Trophoblast cell (in vitro differentiated cells and primary cell): ENCODE measurements around the gene MTAP.

Experiments used
- DNase-seq, 2 donors: peaks; one replicate each; pipeline ENCODE4 v3.0.0-alpha.2; 2016
- H2AFZ ChIP-seq: 2 replicates; pipeline ENCODE4 v1.6.1; 2013; ENCODE audit warnings: low read length, moderate library complexity, mild to moderate bottlenecking; ENCODE audit not compliant: insufficient read depth, poor library complexity
- H2AK5ac ChIP-seq: 2 replicates; pipeline ENCODE4 v1.6.1; 2013; ENCODE audit warnings: mild to moderate bottlenecking, low read length
- H2BK120ac ChIP-seq: 2 replicates; pipeline ENCODE4 v1.6.1; 2013; ENCODE audit warnings: low read length, mild to moderate bottlenecking, moderate library complexity; ENCODE audit not compliant: insufficient read depth, poor library complexity
- H2BK12ac ChIP-seq: 2 replicates; pipeline ENCODE4 v1.6.1; 2013; ENCODE audit warnings: mild to moderate bottlenecking, low read length, moderate library complexity
- H2BK5ac ChIP-seq: 2 replicates; pipeline ENCODE4 v1.6.1; 2013; ENCODE audit warnings: low read length, low read depth, moderate library complexity, mild to moderate bottlenecking; ENCODE audit not compliant: poor library complexity
- H3K14ac ChIP-seq: 2 replicates; pipeline ENCODE4 v1.6.1; 2013; ENCODE audit warnings: mild to moderate bottlenecking, low read length
- H3K18ac ChIP-seq: 2 replicates; pipeline ENCODE4 v1.6.1; 2013; ENCODE audit warnings: mild to moderate bottlenecking, low read length
- H3K23ac ChIP-seq: 2 replicates; pipeline ENCODE4 v1.6.1; 2013; ENCODE audit warnings: low read length
- H3K27ac ChIP-seq: 2 replicates; pipeline ENCODE4 v1.5.1; 2013; ENCODE audit warnings: low read depth, mild to moderate bottlenecking, inconsistent platforms, low read length, moderate library complexity
- H3K27me3 ChIP-seq: 2 replicates; pipeline ENCODE4 v1.6.1; 2013; ENCODE audit warnings: inconsistent platforms, mild to moderate bottlenecking, low read length, moderate library complexity; ENCODE audit not compliant: insufficient read depth
- H3K36me3 ChIP-seq, 2 experiments: 1 replicate in 1 of 2; 2 replicates in 1 of 2; pipeline ENCODE4 v1.6.1; 2013; ENCODE audit warnings: low read length in 2 of 2, mild to moderate bottlenecking in 2 of 2, moderate library complexity in 1 of 2; ENCODE audit not compliant: insufficient read depth in 2 of 2, control insufficient read depth in 1 of 2
- H3K4ac ChIP-seq: 2 replicates; pipeline ENCODE4 v1.6.1; 2013; ENCODE audit warnings: low read depth, mild to moderate bottlenecking, low read length, moderate library complexity
- H3K4me1 ChIP-seq, 2 experiments: 1 replicate in 1 of 2; 2 replicates in 1 of 2; pipeline ENCODE4 v1.6.1; 2013; ENCODE audit warnings: low read length in 2 of 2, mild to moderate bottlenecking in 2 of 2, moderate library complexity in 1 of 2; ENCODE audit not compliant: insufficient read depth in 2 of 2, control insufficient read depth in 1 of 2
- H3K4me2 ChIP-seq: 2 replicates; pipeline ENCODE4 v1.6.1; 2013; ENCODE audit warnings: inconsistent platforms, mild to moderate bottlenecking, low read length, moderate library complexity
- H3K4me3 ChIP-seq: 2 replicates; pipeline ENCODE4 v1.5.1; 2013; ENCODE audit warnings: mild to moderate bottlenecking, low read depth, low read length, inconsistent platforms
- H3K79me1 ChIP-seq: one replicate; pipeline ENCODE4 v1.6.1; 2013; ENCODE audit warnings: low read length
- H3K79me2 ChIP-seq: 2 replicates; pipeline ENCODE4 v1.6.1; 2013; ENCODE audit warnings: low read length, mild to moderate bottlenecking; ENCODE audit not compliant: control insufficient read depth, insufficient read depth, poor library complexity
- H3K9ac ChIP-seq: 2 replicates; pipeline ENCODE4 v1.6.1; 2013; ENCODE audit warnings: mild to moderate bottlenecking, low read length
- H3K9me3 ChIP-seq: 2 replicates; pipeline ENCODE4 v1.6.1; 2013; ENCODE audit warnings: low read depth, mild to moderate bottlenecking, control low read depth, inconsistent platforms, low read length; ENCODE audit not compliant: insufficient read depth
- H4K12ac ChIP-seq: 2 replicates; pipeline ENCODE4 v1.6.1; 2013; ENCODE audit warnings: low read depth, mild to moderate bottlenecking, low read length, moderate library complexity
- H4K8ac ChIP-seq: 2 replicates; pipeline ENCODE4 v1.6.1; 2013; ENCODE audit warnings: low read depth, mild to moderate bottlenecking, low read length, moderate library complexity
- H4K91ac ChIP-seq: one replicate; pipeline ENCODE4 v1.6.1; 2013; ENCODE audit warnings: low read depth, mild to moderate bottlenecking, low read length, moderate library complexity
- WGBS: extraction: QIAGEN DNeasy Blood & Tissue Kit; methylation state at CpG from one replicate; pipeline ENCODE4 v1.1.7; 2013; ENCODE audit warnings: missing lambda C conversion rate; ENCODE audit not compliant: insufficient read length, insufficient coverage; ENCODE audit errors: extremely low coverage; 5-methylcytosine and 5-hydroxymethylcytosine counted together

Gene MTAP

DNA sequence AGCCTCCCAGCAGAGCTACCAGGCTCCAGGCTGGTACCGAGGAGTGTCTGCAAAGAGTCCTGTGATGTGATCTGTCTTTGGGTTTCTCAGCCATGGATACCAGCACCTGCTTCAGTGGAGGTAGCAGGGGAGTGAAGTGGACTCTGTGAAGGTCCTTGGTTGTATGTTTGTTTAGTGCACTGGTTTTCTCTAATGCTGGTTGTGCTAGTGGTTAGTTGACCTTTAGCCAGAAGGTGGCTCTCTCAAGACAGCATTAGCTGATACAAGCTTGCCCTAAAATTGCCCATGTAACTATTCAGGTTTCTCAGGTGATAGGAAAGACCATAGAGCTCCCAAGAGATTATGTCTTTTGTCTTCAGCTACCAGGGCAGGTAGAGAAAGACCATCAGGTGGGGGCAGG, 87.2 kb downstream of the MTAP start:
- no peak overlapping the region for H3K9ac ChIP-seq
- H3K27me3 ChIP-seq = no peaks in the 10 kb centered on the region
- H2BK12ac ChIP-seq = no peak overlapping the region
- H3K4me1 ChIP-seq = peaks cover 0 to 4% of the 10 kb centered on the region in 2 experiments
- peaks cover 3 to 7% of the 10 kb centered on the region in 2 experiments for H3K36me3 ChIP-seq
- no peak overlapping the region for H3K4me2 ChIP-seq
- peaks cover 2% of the 10 kb centered on the region for H3K9me3 ChIP-seq
- no peak overlapping the region for H3K4me3 ChIP-seq
- H2AFZ ChIP-seq = no peak overlapping the region
- H2BK120ac ChIP-seq = no peak overlapping the region
- WGBS = no CpG with 5 or more reads among the region's 1 CpG
- no peak overlapping the region for H4K12ac ChIP-seq
- H3K18ac ChIP-seq = no peak overlapping the region
- no peak overlapping the region for H3K27ac ChIP-seq
- no peak overlapping the region for H2AK5ac ChIP-seq
- H3K79me1 ChIP-seq = no peaks in the 10 kb centered on the region
- no peak overlapping the region for H3K14ac ChIP-seq
- no peak for DNase-seq
- no peak overlapping the region for H3K4ac ChIP-seq
- no peak overlapping the region for H4K8ac ChIP-seq
- no peak overlapping the region for H3K23ac ChIP-seq
- no peaks in the 10 kb centered on the region for H3K79me2 ChIP-seq
- no peak overlapping the region for H4K91ac ChIP-seq
- H2BK5ac ChIP-seq = no peak overlapping the region

GRCh38 chr9:21890696-21891095, 88.3 kb downstream of the MTAP start:
- no peak overlapping the region for H2BK5ac ChIP-seq
- peaks cover 6% of the 10 kb centered on the region for H3K9me3 ChIP-seq
- H3K14ac ChIP-seq = no peak overlapping the region
- H3K23ac ChIP-seq = no peak overlapping the region
- H2AK5ac ChIP-seq = no peak overlapping the region
- WGBS = no CpG with 5 or more reads among the region's 5 CpGs
- H3K79me1 ChIP-seq = no peaks in the 10 kb centered on the region
- H4K12ac ChIP-seq = no peak overlapping the region
- no peak overlapping the region for H2BK12ac ChIP-seq
- H3K4me3 ChIP-seq = no peak overlapping the region
- no peak overlapping the region for H2BK120ac ChIP-seq
- H3K79me2 ChIP-seq = no peaks in the 10 kb centered on the region
- no peak overlapping the region for H3K18ac ChIP-seq
- H3K9ac ChIP-seq = no peak overlapping the region
- DNase-seq = no peak
- H3K4ac ChIP-seq = no peak overlapping the region
- H4K91ac ChIP-seq = no peak overlapping the region
- no peak overlapping the region for H3K4me2 ChIP-seq
- no peak overlapping the region for H2AFZ ChIP-seq
- H3K27me3 ChIP-seq = no peaks in the 10 kb centered on the region
- H4K8ac ChIP-seq = no peak overlapping the region
- H3K36me3 ChIP-seq = peaks cover 3 to 7% of the 10 kb centered on the region in 2 experiments
- no peak overlapping the region for H3K27ac ChIP-seq
- H3K4me1 ChIP-seq = peaks cover 0 to 4% of the 10 kb centered on the region in 2 experiments

DNA sequence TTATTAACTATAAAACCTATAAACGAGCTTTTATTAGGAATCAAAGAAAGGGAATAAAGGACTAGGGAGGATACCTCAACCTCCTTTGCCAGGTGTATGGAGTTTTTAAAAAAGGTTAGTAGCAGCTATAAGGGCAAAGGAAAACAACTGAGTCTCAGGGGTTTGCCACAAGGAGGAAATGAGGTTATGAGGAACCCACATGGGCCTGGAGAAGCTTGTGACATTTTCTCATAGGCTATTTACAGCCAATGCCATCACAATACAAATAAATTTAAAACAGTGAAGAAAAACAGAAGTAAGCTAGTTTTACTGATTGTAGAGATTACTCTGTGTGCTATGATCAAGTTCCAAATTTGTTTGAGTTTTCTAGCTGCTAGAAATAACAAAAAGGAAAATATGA, 99.1 kb downstream of the MTAP start:
- H3K27me3 ChIP-seq = no peaks in the 10 kb centered on the region
- H2BK5ac ChIP-seq = no peak overlapping the region
- no peak overlapping the region for H3K18ac ChIP-seq
- H3K23ac ChIP-seq = no peak overlapping the region
- no peaks in the 10 kb centered on the region for H3K79me2 ChIP-seq
- H3K4me3 ChIP-seq = no peak overlapping the region
- peaks cover 2% of the 10 kb centered on the region for H3K9me3 ChIP-seq
- no peak overlapping the region for H3K4me2 ChIP-seq
- peaks cover 0 to 1% of the 10 kb centered on the region in 2 experiments for H3K36me3 ChIP-seq
- no peak overlapping the region for H4K12ac ChIP-seq
- H3K4ac ChIP-seq = no peak overlapping the region
- H3K27ac ChIP-seq = no peak overlapping the region
- no peak overlapping the region for H2BK120ac ChIP-seq
- DNase-seq = no peak
- WGBS = no CpG with 5 or more reads among the region's 1 CpG
- no peak overlapping the region for H3K9ac ChIP-seq
- no peak overlapping the region for H3K14ac ChIP-seq
- no peak overlapping the region for H4K91ac ChIP-seq
- no peak overlapping the region for H2AFZ ChIP-seq
- H4K8ac ChIP-seq = no peak overlapping the region
- no peak overlapping the region for H2AK5ac ChIP-seq
- no peaks in the 10 kb centered on the region for H3K4me1 ChIP-seq
- H2BK12ac ChIP-seq = no peak overlapping the region
- no peaks in the 10 kb centered on the region for H3K79me1 ChIP-seq

DNA sequence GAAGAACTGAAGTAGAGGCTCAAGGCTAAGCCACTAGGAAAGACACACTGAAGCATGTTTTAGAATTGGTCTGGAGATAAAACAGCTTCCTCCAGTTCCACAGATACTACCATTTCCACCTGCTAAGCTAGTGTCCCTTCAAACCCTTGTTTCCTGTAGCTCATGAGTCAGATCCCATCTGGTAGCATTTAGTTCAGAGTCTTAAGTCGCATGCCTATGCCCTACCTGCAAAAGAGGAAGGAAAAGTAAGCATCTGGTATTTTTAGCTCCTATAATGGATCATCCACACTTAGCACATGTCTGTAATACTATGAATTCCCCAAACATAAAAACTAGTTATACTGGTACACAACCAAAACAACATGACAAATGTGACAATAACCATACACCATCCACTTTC, 99.7 kb downstream of the MTAP start:
- Histone ChIP-seq H3K36me3 (peaks cover 0 to 1% of the 10 kb centered on the region in 2 experiments), H3K4me1 (no peaks in the 10 kb centered on the region), H2AK5ac (no peak overlapping the region), H3K79me2 (no peaks in the 10 kb centered on the region), H3K4ac (no peak overlapping the region), H2BK5ac (no peak overlapping the region), H3K27me3 (no peaks in the 10 kb centered on the region), H2BK120ac (no peak overlapping the region), H3K27ac (no peak overlapping the region), H3K4me2 (no peak overlapping the region), H4K12ac (no peak overlapping the region), H3K4me3 (no peak overlapping the region), H3K14ac (no peak overlapping the region), H2BK12ac (no peak overlapping the region), H3K79me1 (no peaks in the 10 kb centered on the region), H3K9ac (no peak overlapping the region), H2AFZ (no peak overlapping the region), H3K23ac (no peak overlapping the region), H4K8ac (no peak overlapping the region), H3K9me3 (peaks cover 2% of the 10 kb centered on the region), H4K91ac (no peak overlapping the region), H3K18ac (no peak overlapping the region)
- DNase-seq = no peak
- no CpG with 5 or more reads among the region's 1 CpG for WGBS
